GM23338 (cell line): ENCODE data around the gene FIGN.

Experiments
- CREB1 ChIP-seq: fragments of 250-450 bp; sonication (Bioruptor Pico); IDR thresholded peaks from 2 replicates; pipeline ENCODE4 v1.5.0; 2020; ENCODE audit warnings: low read depth, mild to moderate bottlenecking, moderate library complexity
- CTCF ChIP-seq, 2 experiments: fragments of 200-600 bp in 1 of 2; sonication (generic) in 1 of 2; conservative IDR thresholded peaks; 2 replicates each; pipeline versions ENCODE4 v1.5.1 to v1.6.1; 2016 to 2017; ENCODE audit warnings: antibody characterized with exemption in 2 of 2, low read depth in 2 of 2, mild to moderate bottlenecking in 2 of 2, moderate library complexity in 1 of 2
- ETS1 ChIP-seq: IDR thresholded peaks from 2 replicates; pipeline ENCODE4 v1.6.1; 2016; ENCODE audit warnings: antibody characterized with exemption
- EZH2 ChIP-seq: fragments of 200-600 bp; sonication (generic); IDR thresholded peaks from one replicate; pipeline ENCODE4 v1.8.0; 2017; ENCODE audit warnings: antibody characterized with exemption, mild to moderate bottlenecking, low read depth; ENCODE audit not compliant: unreplicated experiment
- EZH2phosphoT487 ChIP-seq: fragments of 200-600 bp; sonication (generic); IDR thresholded peaks from one replicate; pipeline ENCODE4 v1.8.1; 2018; ENCODE audit warnings: antibody characterized with exemption; ENCODE audit not compliant: unreplicated experiment
- JUNB ChIP-seq: IDR thresholded peaks from one replicate; pipeline ENCODE4 v1.6.1; 2016; ENCODE audit warnings: antibody characterized with exemption; ENCODE audit not compliant: unreplicated experiment
- NANOG ChIP-seq: IDR thresholded peaks from 2 replicates; pipeline ENCODE4 v1.6.1; 2016; ENCODE audit warnings: antibody characterized with exemption, borderline replicate concordance
- POLR2AphosphoS5 ChIP-seq: IDR thresholded peaks from 2 replicates; pipeline ENCODE4 v1.6.1; 2016; ENCODE audit warnings: antibody characterized with exemption, low read depth
- REST ChIP-seq: IDR thresholded peaks from one replicate; pipeline ENCODE4 v1.6.1; 2018; ENCODE audit warnings: antibody characterized with exemption; ENCODE audit not compliant: unreplicated experiment
- STAT1 ChIP-seq: IDR thresholded peaks from one replicate; pipeline ENCODE4 v1.6.1; 2016; ENCODE audit warnings: antibody characterized with exemption; ENCODE audit not compliant: unreplicated experiment
- ZNF114 ChIP-seq: fragments of 250-450 bp; sonication (Bioruptor Pico); IDR thresholded peaks from 2 replicates; pipeline ENCODE4 v1.5.0; 2020; ENCODE audit warnings: mild to moderate bottlenecking, moderate library complexity
- ZNF331 ChIP-seq: fragments of 250-450 bp; sonication (Bioruptor Pico); IDR thresholded peaks from 2 replicates; pipeline ENCODE4 v1.5.0; 2020; ENCODE audit warnings: low read depth, mild to moderate bottlenecking, moderate library complexity
- ZNF462 ChIP-seq: fragments of 250-450 bp; sonication (Bioruptor Pico); IDR thresholded peaks from 2 replicates; pipeline ENCODE4 v1.5.0; 2020; ENCODE audit warnings: mild to moderate bottlenecking, moderate library complexity

GRCh38 chr2:163693484-163693883 lies 42.3 kb downstream of the FIGN start:
- TF ChIP-seq CREB1: no peak
- TF ChIP-seq CTCF (conservative IDR thresholded peaks at IDR 0.05; ENCODE audit: low read depth in 2 of 2): no peak
- TF ChIP-seq REST: no peak
- TF ChIP-seq NANOG: no peak
- no peak for TF ChIP-seq EZH2
- no peak for TF ChIP-seq POLR2AphosphoS5
- TF ChIP-seq JUNB: no peak
- no peak for TF ChIP-seq ZNF114 (CRISPR knock-in tag)
- no peak for TF ChIP-seq EZH2phosphoT487
- no peak for TF ChIP-seq ETS1
- no peak for TF ChIP-seq STAT1
- TF ChIP-seq ZNF331: no peak
- no peak for TF ChIP-seq ZNF462 (CRISPR knock-in tag)
